Fibroblast of lung (primary cell): ENCODE results near the gene ABR.

ENCODE experiments used
- EZH2 ChIP-seq: IDR thresholded peaks from 2 replicates; pipeline ENCODE4 v1.5.1; 2012; ENCODE audit warnings: low read length, control low read depth, mild to moderate bottlenecking; ENCODE audit errors: missing control alignments
- TF ChIP-seq, protein P1 (sequence below), 2 donors: IDR thresholded peaks in 1 of 2; conservative IDR thresholded peaks in 1 of 2; 1 replicate in 1 of 2; 2 replicates in 1 of 2; pipeline ENCODE4 v1.5.1; 2011 to 2012; ENCODE audit warnings: low read length in 2 of 2, control low read depth in 1 of 2, inconsistent platforms in 1 of 2, low read depth in 1 of 2, mild to moderate bottlenecking in 1 of 2

DNA sequence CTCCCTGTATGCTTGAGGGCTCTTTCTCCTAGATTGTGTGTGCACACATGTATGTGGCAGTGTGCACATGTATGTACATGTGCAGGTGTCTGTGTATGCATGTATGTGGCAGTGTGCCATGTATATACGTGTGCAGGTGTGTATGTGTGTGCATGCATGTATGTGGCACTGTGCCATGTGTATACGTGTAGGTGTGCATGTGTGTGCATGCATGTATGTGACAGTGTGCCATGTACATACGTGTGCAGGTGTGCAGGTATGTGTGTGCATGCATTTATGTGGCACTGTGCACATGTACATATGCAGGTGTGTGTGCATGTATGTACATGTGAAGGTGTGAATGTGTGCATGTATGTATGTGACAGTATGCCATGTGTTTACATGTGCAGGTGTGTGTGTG lies 46.5 kb upstream of the ABR start:
- TF ChIP-seq EZH2 = no peak
- TF ChIP-seq, protein P1, sequence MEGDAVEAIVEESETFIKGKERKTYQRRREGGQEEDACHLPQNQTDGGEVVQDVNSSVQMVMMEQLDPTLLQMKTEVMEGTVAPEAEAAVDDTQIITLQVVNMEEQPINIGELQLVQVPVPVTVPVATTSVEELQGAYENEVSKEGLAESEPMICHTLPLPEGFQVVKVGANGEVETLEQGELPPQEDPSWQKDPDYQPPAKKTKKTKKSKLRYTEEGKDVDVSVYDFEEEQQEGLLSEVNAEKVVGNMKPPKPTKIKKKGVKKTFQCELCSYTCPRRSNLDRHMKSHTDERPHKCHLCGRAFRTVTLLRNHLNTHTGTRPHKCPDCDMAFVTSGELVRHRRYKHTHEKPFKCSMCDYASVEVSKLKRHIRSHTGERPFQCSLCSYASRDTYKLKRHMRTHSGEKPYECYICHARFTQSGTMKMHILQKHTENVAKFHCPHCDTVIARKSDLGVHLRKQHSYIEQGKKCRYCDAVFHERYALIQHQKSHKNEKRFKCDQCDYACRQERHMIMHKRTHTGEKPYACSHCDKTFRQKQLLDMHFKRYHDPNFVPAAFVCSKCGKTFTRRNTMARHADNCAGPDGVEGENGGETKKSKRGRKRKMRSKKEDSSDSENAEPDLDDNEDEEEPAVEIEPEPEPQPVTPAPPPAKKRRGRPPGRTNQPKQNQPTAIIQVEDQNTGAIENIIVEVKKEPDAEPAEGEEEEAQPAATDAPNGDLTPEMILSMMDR (conservative IDR thresholded peaks at IDR 0.05 in 1 of 2, IDR thresholded peaks at IDR 0.05 in 1 of 2; ENCODE audit: low read depth in 1 of 2, low read length in 2 of 2) = no peak
